RWPE2 (cell line): ENCODE results near the gene IFIT1.

ENCODE experiments used
- ATAC-seq: fragments of 200-7000 bp; cut with Tn5 transposase; 3 replicates; pipeline ENCODE4 v1.9.1; 2021; ENCODE audit warnings: low read depth
- DNase-seq: peaks from one replicate; pipeline ENCODE4 v3.0.0-alpha.2; 2020; ENCODE audit warnings: low spot score
- H3K27ac ChIP-seq: fragments of 450-650 bp; 2 replicates; pipeline ENCODE4 v1.5.1; 2017; ENCODE audit warnings: mild to moderate bottlenecking; ENCODE audit not compliant: poor library complexity, severe bottlenecking
- H3K27me3 ChIP-seq: fragments of 250-450 bp; sonication (Bioruptor Pico); 2 replicates; pipeline ENCODE4 v1.5.1; 2021; ENCODE audit warnings: mild to moderate bottlenecking, moderate library complexity; ENCODE audit not compliant: insufficient read depth, poor library complexity, severe bottlenecking
- H3K36me3 ChIP-seq: fragments of 250-450 bp; sonication (Bioruptor Pico); 2 replicates; pipeline ENCODE4 v1.5.1; 2020; ENCODE audit warnings: low read depth, mild to moderate bottlenecking, moderate library complexity
- H3K4me1 ChIP-seq: fragments of 250-450 bp; sonication (Bioruptor Pico); 2 replicates; pipeline ENCODE4 v1.5.1; 2021; ENCODE audit warnings: mild to moderate bottlenecking, moderate library complexity; ENCODE audit not compliant: insufficient read depth, poor library complexity, severe bottlenecking
- H3K4me3 ChIP-seq: fragments of 250-450 bp; sonication (Bioruptor Pico); 2 replicates; pipeline ENCODE4 v1.5.1; 2021; ENCODE audit warnings: mild to moderate bottlenecking, moderate library complexity; ENCODE audit not compliant: severe bottlenecking
- H3K9me3 ChIP-seq: fragments of 250-450 bp; sonication (Bioruptor Pico); 2 replicates; pipeline ENCODE4 v1.5.1; 2021; ENCODE audit warnings: mild to moderate bottlenecking, moderate library complexity; ENCODE audit not compliant: severe bottlenecking
- TF ChIP-seq, protein P1 (sequence below): fragments of 450-650 bp; IDR thresholded peaks from one replicate; pipeline ENCODE4 v1.5.1; 2017; ENCODE audit warnings: mild to moderate bottlenecking, moderate library complexity; ENCODE audit not compliant: poor library complexity, severe bottlenecking

IFIT1 gene

DNA sequence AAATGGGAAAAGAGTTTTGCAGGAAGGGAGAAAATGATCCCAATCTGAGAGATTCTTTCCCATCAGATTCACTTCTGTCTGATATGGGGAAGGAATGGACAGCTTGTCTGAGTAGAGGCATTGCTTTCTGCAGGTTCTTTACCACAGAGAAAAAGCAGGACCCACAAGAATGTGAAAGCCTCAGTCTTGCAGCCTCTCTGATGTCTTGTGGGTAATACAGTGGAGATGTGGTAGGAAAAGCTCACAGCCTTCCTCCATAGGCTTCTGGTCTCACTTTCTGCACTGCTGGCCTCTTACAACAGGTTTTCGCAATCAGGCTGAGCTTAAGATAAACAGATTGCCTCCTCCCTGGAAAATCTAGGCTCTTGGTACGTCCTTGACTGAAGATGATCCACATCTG lies 551 bp downstream of the IFIT1 start:
- peak overlapping the region; percentile 40 for H3K4me3 ChIP-seq
- peaks cover 17% of the 10 kb centered on the region for H3K4me1 ChIP-seq
- peak; percentile 38 for ATAC-seq

DNA sequence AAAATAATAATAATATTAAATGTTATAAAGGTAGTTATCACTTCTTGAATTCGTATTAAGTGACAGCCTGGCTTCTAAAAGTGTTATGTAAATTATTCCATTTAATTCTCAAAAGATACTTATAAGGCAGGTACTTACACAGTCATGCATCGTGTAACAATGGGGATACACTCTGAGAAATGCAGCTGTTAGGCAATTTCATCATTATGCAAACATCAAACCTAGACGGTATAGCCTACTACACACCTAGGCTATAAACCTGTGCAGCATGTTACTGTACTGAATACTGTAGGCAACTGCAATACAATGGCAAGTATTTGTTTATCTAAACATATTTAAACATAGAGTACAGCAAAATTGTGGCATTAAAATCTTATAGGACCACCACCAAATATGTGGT lies 1.5 kb downstream of the IFIT1 start:
- Histone ChIP-seq H3K36me3 (peaks cover 2% of the 10 kb centered on the region; the same call in 1 of the 2 replicates), H3K27me3 (no peaks in the 10 kb centered on the region), H3K4me3 (no peak overlapping the region), H3K27ac (no peak overlapping the region), H3K4me1 (peaks cover 17% of the 10 kb centered on the region), H3K9me3 (no peaks in the 10 kb centered on the region)
- ATAC-seq: peak; percentile 61
- no peak for DNase-seq
- TF ChIP-seq, protein P1, sequence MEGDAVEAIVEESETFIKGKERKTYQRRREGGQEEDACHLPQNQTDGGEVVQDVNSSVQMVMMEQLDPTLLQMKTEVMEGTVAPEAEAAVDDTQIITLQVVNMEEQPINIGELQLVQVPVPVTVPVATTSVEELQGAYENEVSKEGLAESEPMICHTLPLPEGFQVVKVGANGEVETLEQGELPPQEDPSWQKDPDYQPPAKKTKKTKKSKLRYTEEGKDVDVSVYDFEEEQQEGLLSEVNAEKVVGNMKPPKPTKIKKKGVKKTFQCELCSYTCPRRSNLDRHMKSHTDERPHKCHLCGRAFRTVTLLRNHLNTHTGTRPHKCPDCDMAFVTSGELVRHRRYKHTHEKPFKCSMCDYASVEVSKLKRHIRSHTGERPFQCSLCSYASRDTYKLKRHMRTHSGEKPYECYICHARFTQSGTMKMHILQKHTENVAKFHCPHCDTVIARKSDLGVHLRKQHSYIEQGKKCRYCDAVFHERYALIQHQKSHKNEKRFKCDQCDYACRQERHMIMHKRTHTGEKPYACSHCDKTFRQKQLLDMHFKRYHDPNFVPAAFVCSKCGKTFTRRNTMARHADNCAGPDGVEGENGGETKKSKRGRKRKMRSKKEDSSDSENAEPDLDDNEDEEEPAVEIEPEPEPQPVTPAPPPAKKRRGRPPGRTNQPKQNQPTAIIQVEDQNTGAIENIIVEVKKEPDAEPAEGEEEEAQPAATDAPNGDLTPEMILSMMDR: no peak

More for the DNA sequence above, 551 bp downstream of the IFIT1 start:
- Histone ChIP-seq H3K36me3 (peaks cover 2% of the 10 kb centered on the region; the same call in 1 of the 2 replicates), H3K9me3 (no peaks in the 10 kb centered on the region), H3K27ac (peak overlapping the region; percentile 50), H3K27me3 (no peaks in the 10 kb centered on the region)
- DNase-seq: no peak
- TF ChIP-seq, protein P1: no peak

GRCh38 chr10:89395141-89395540 lies 2.7 kb downstream of the IFIT1 start:
- Histone ChIP-seq H3K27me3 (no peaks in the 10 kb centered on the region), H3K36me3 (peaks cover 2% of the 10 kb centered on the region; the same call in 1 of the 2 replicates), H3K9me3 (no peaks in the 10 kb centered on the region), H3K4me1 (peaks cover 17% of the 10 kb centered on the region), H3K4me3 (no peak overlapping the region), H3K27ac (no peak overlapping the region)
- DNase-seq: no peak
- no peak for ATAC-seq
- TF ChIP-seq, protein P1: no peak

- no peak for ATAC-seq
- H3K27ac ChIP-seq: no peak overlapping the region
Measured at GRCh38 chr10:89398003-89398749, 5.8 kb downstream of the IFIT1 start.

More at GRCh38 chr10:89398003-89398749, 5.8 kb downstream of the IFIT1 start:
- Histone ChIP-seq H3K27me3 (no peaks in the 10 kb centered on the region), H3K4me1 (peaks cover 10% of the 10 kb centered on the region), H3K9me3 (no peaks in the 10 kb centered on the region), H3K4me3 (no peak overlapping the region), H3K36me3 (peaks cover 2% of the 10 kb centered on the region; the same call in 1 of the 2 replicates)
- TF ChIP-seq, protein P1: no peak
- no peak for DNase-seq
